KOPT-K1 (cell line): ENCODE data around the gene DYNLT3.

Experiments
- H3K27ac ChIP-seq: fragments of 200-600 bp; sonication (generic); 2 replicates; pipeline ENCODE4 v1.5.1; 2016; ENCODE audit warnings: antibody characterized with exemption, mild to moderate bottlenecking, low read depth, low read length; ENCODE audit not compliant: poor library complexity, severe bottlenecking
- H3K36me3 ChIP-seq: fragments of 200-600 bp; sonication (generic); 2 replicates; pipeline ENCODE4 v1.5.1; 2017; ENCODE audit warnings: antibody characterized with exemption, mild to moderate bottlenecking, low read length, moderate library complexity; ENCODE audit not compliant: insufficient read depth
- H3K9me3 ChIP-seq: fragments of 200-600 bp; sonication (generic); 2 replicates; pipeline ENCODE4 v1.5.1; 2017; ENCODE audit warnings: antibody characterized with exemption, low read length, mild to moderate bottlenecking; ENCODE audit not compliant: insufficient read depth, poor library complexity, severe bottlenecking

The DYNLT3 gene

GRCh38 chrX:37846934-37847732 is at the start of gene DYNLT3:
Gene DYNLT3 (minus strand): TSS chrX:37847571. CDS start chrX:37847510, 61 bp downstream.
- no peak within 1 kb of the TSS for H3K27ac ChIP-seq
- H3K9me3 ChIP-seq: no peaks in the 10 kb centered on the region
- H3K36me3 ChIP-seq: no peaks in the 10 kb centered on the region

GRCh38 chrX:37896511-37896890 is 49.1 kb upstream of the DYNLT3 start:
- H3K36me3 ChIP-seq: no peaks in the 10 kb centered on the region
- H3K27ac ChIP-seq: no peak overlapping the region
- H3K9me3 ChIP-seq: no peaks in the 10 kb centered on the region

GRCh38 chrX:37895795-37896510 is 48.6 kb upstream of the DYNLT3 start:
- Histone ChIP-seq H3K9me3 (no peaks in the 10 kb centered on the region), H3K36me3 (no peaks in the 10 kb centered on the region), H3K27ac (no peak overlapping the region)

- Histone ChIP-seq H3K9me3 (no peaks in the 10 kb centered on the region), H3K36me3 (no peaks in the 10 kb centered on the region), H3K27ac (no peak overlapping the region)
Measured at GRCh38 chrX:37894725-37895124, 47.4 kb upstream of the DYNLT3 start.

- no peak overlapping the region for H3K27ac ChIP-seq
- no peaks in the 10 kb centered on the region for H3K9me3 ChIP-seq
Measured at GRCh38 chrX:37888010-37888409, 40.6 kb upstream of the DYNLT3 start.

GRCh38 chrX:37887347-37887746 is 40.0 kb upstream of the DYNLT3 start:
- H3K9me3 ChIP-seq: no peaks in the 10 kb centered on the region
- H3K27ac ChIP-seq: no peak overlapping the region
- H3K36me3 ChIP-seq: no peaks in the 10 kb centered on the region

More at GRCh38 chrX:37888010-37888409, 40.6 kb upstream of the DYNLT3 start:
- H3K36me3 ChIP-seq: no peaks in the 10 kb centered on the region

GRCh38 chrX:37883196-37883595 is 35.8 kb upstream of the DYNLT3 start:
- Histone ChIP-seq H3K27ac (no peak overlapping the region), H3K9me3 (no peaks in the 10 kb centered on the region)

GRCh38 chrX:37879692-37880091 is 32.3 kb upstream of the DYNLT3 start:
- Histone ChIP-seq H3K27ac (no peak overlapping the region), H3K9me3 (no peaks in the 10 kb centered on the region), H3K36me3 (no peaks in the 10 kb centered on the region)

More at GRCh38 chrX:37883196-37883595, 35.8 kb upstream of the DYNLT3 start:
- H3K36me3 ChIP-seq: no peaks in the 10 kb centered on the region

- no peak overlapping the region for H3K27ac ChIP-seq
- H3K36me3 ChIP-seq: no peaks in the 10 kb centered on the region
- H3K9me3 ChIP-seq: no peaks in the 10 kb centered on the region
Measured at GRCh38 chrX:37876716-37877115, 29.3 kb upstream of the DYNLT3 start.

GRCh38 chrX:37875675-37876074 is 28.3 kb upstream of the DYNLT3 start:
- Histone ChIP-seq H3K27ac (no peak overlapping the region), H3K36me3 (no peaks in the 10 kb centered on the region), H3K9me3 (no peaks in the 10 kb centered on the region)

GRCh38 chrX:37873220-37873619 is 25.8 kb upstream of the DYNLT3 start:
- Histone ChIP-seq H3K27ac (no peak overlapping the region), H3K9me3 (no peaks in the 10 kb centered on the region), H3K36me3 (no peaks in the 10 kb centered on the region)

GRCh38 chrX:37872303-37872655 is 24.9 kb upstream of the DYNLT3 start:
- no peaks in the 10 kb centered on the region for H3K9me3 ChIP-seq
- no peaks in the 10 kb centered on the region for H3K36me3 ChIP-seq
- H3K27ac ChIP-seq: no peak overlapping the region

GRCh38 chrX:37871626-37872302 is 24.4 kb upstream of the DYNLT3 start:
- no peak overlapping the region for H3K27ac ChIP-seq
- no peaks in the 10 kb centered on the region for H3K9me3 ChIP-seq
- no peaks in the 10 kb centered on the region for H3K36me3 ChIP-seq

- H3K36me3 ChIP-seq: no peaks in the 10 kb centered on the region
- no peaks in the 10 kb centered on the region for H3K9me3 ChIP-seq
Measured at GRCh38 chrX:37867536-37868153, 20.3 kb upstream of the DYNLT3 start.

GRCh38 chrX:37863728-37864127 is 16.4 kb upstream of the DYNLT3 start:
- Histone ChIP-seq H3K36me3 (no peaks in the 10 kb centered on the region), H3K9me3 (no peaks in the 10 kb centered on the region), H3K27ac (no peak overlapping the region)

More at GRCh38 chrX:37867536-37868153, 20.3 kb upstream of the DYNLT3 start:
- H3K27ac ChIP-seq: no peak overlapping the region
